Measurements from ENCODE around the gene GFPT2. TPM values are rescaled to one million over a fixed set of nuclear protein-coding genes. Genes with fewer than 3 reads are reported as not detected.

The GFPT2 gene
- polyA plus RNA-seq, 4 donors, result 0.54 to 4.5 (median 1.1) TPM

- no peaks in the 10 kb centered on the region for H3K36me3 ChIP-seq (ENCODE audit: control insufficient read depth in 3 of 3, insufficient read depth in 2 of 3, low read depth in 1 of 3, low read length in 3 of 3)
- no peaks in the 10 kb centered on the region for H3K4me1 ChIP-seq (ENCODE audit: control insufficient read depth in 3 of 3, insufficient read depth in 2 of 3, low read depth in 1 of 3, low read length in 2 of 3)
- peaks cover 2 to 35% (median 6%) of the 10 kb centered on the region in 3 donors for H3K27me3 ChIP-seq (ENCODE audit: control insufficient read depth in 3 of 3, insufficient read depth in 3 of 3, low read length in 3 of 3)
- DNase-seq (no peak), FAIRE-seq (no peak)
- 53 to 68% (median 53%) methylated on average over 11 of the region's 11 CpGs for WGBS, 3 donors
- no peak overlapping the region for H3K27ac ChIP-seq (ENCODE audit: low read depth in 1 of 3, low read length in 2 of 3)
- no peak overlapping the region for H3K4me3 ChIP-seq (ENCODE audit: low read depth in 1 of 3, low read length in 3 of 3)
- no peaks in the 10 kb centered on the region for H3K9me3 ChIP-seq (ENCODE audit: control insufficient read depth in 2 of 2, insufficient read depth in 1 of 2, low read depth in 1 of 2, low read length in 1 of 2)
Measured at GRCh38 chr5:180350711-180351465, 2.2 kb downstream of the GFPT2 start.

DNA sequence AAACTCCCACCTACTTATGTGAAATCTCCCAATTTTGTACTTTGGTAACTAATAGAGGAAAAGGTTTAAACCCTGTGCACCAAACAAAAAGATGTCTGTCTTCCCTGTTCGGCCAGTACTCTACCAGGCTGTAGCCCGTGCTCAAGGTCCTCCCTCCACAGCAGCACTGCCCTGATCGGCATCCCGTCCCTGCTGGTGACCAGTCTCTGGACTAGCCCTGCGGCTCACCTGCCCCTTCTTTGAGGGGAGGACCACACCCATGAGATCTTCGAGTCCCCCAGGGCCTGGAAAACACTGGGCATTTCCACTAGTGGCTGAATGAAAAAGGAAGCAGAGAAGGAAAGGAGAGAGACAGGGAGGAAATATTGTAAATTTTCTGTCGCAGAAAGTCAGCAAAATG, 2.8 kb downstream of the GFPT2 start:
- FAIRE-seq, result no peak
- H3K4me1 ChIP-seq (ENCODE audit: control insufficient read depth in 3 of 3, insufficient read depth in 2 of 3, low read depth in 1 of 3, low read length in 2 of 3), result no peaks in the 10 kb centered on the region
- no peaks in the 10 kb centered on the region for H3K9me3 ChIP-seq (ENCODE audit: control insufficient read depth in 2 of 2, insufficient read depth in 1 of 2, low read depth in 1 of 2, low read length in 1 of 2)
- H3K27ac ChIP-seq (ENCODE audit: low read depth in 1 of 3, low read length in 2 of 3), result no peak overlapping the region
- H3K27me3 ChIP-seq (ENCODE audit: control insufficient read depth in 3 of 3, insufficient read depth in 3 of 3, low read length in 3 of 3), result peaks cover 2 to 29% (median 6%) of the 10 kb centered on the region in 3 donors
- no peak for DNase-seq
- H3K4me3 ChIP-seq (ENCODE audit: low read depth in 1 of 3, low read length in 3 of 3), result no peak overlapping the region
- no peaks in the 10 kb centered on the region for H3K36me3 ChIP-seq (ENCODE audit: control insufficient read depth in 3 of 3, insufficient read depth in 2 of 3, low read depth in 1 of 3, low read length in 3 of 3)
- 51 to 74% (median 63%) methylated on average over 7 of the region's 7 CpGs for WGBS, 3 donors

DNA sequence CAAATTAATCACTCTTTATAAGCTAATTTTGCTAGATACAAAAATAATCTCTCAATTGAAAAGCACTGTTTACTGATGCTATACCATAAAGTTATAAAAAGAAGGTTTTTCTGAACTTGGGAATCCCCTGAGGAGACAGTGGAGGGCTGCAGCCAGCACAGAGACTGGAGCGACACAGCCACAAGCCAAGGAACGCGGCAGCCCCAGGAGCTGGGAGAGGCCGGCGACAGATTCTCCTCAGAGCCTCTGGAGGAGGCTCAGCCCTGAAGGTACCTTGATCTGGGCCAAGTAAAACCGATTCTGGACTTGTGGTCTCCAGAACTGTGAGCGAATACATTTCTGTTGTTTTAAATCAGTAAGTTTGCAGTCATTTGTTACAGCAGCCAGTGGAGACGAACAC, 3.7 kb downstream of the GFPT2 start:
- Histone ChIP-seq H3K9me3 (ENCODE audit: control insufficient read depth in 2 of 2, insufficient read depth in 1 of 2, low read depth in 1 of 2, low read length in 1 of 2) (no peaks in the 10 kb centered on the region), H3K36me3 (ENCODE audit: control insufficient read depth in 3 of 3, insufficient read depth in 2 of 3, low read depth in 1 of 3, low read length in 3 of 3) (no peaks in the 10 kb centered on the region), H3K27me3 (ENCODE audit: control insufficient read depth in 3 of 3, insufficient read depth in 3 of 3, low read length in 3 of 3) (peaks cover under 1 to 27% (median 5%) of the 10 kb centered on the region in 3 donors), H3K4me3 (ENCODE audit: low read depth in 1 of 3, low read length in 3 of 3) (no peak overlapping the region), H3K4me1 (ENCODE audit: control insufficient read depth in 3 of 3, insufficient read depth in 2 of 3, low read depth in 1 of 3, low read length in 2 of 3) (no peaks in the 10 kb centered on the region), H3K27ac (ENCODE audit: low read depth in 1 of 3, low read length in 2 of 3) (no peak overlapping the region)
- 83 to 91% (median 87%) methylated on average over 8 of the region's 8 CpGs for WGBS, 3 donors
- DNase-seq (no peak), FAIRE-seq (no peak)

- WGBS, 3 donors, result 88 to 89% (median 89%) methylated on average over 7 of the region's 7 CpGs
- H3K27me3 ChIP-seq (ENCODE audit: control insufficient read depth in 3 of 3, insufficient read depth in 3 of 3, low read length in 3 of 3), result peaks cover 0 to 17% (median 3%) of the 10 kb centered on the region in 3 donors
- H3K36me3 ChIP-seq (ENCODE audit: control insufficient read depth in 3 of 3, insufficient read depth in 2 of 3, low read depth in 1 of 3, low read length in 3 of 3), result no peaks in the 10 kb centered on the region
- DNase-seq (no peak), FAIRE-seq (no peak)
- H3K4me3 ChIP-seq (ENCODE audit: low read depth in 1 of 3, low read length in 3 of 3), result no peak overlapping the region
- H3K4me1 ChIP-seq (ENCODE audit: control insufficient read depth in 3 of 3, insufficient read depth in 2 of 3, low read depth in 1 of 3, low read length in 2 of 3), result no peaks in the 10 kb centered on the region
- H3K27ac ChIP-seq (ENCODE audit: low read depth in 1 of 3, low read length in 2 of 3), result no peak overlapping the region
- no peaks in the 10 kb centered on the region for H3K9me3 ChIP-seq (ENCODE audit: control insufficient read depth in 2 of 2, insufficient read depth in 1 of 2, low read depth in 1 of 2, low read length in 1 of 2)
Measured at GRCh38 chr5:180348336-180348735, 4.8 kb downstream of the GFPT2 start.

GRCh38 chr5:180347702-180348101, 5.4 kb downstream of the GFPT2 start:
- WGBS, 3 donors, result 76 to 85% (median 85%) methylated on average over 10 of the region's 10 CpGs
- Histone ChIP-seq H3K36me3 (ENCODE audit: control insufficient read depth in 3 of 3, insufficient read depth in 2 of 3, low read depth in 1 of 3, low read length in 3 of 3) (no peaks in the 10 kb centered on the region), H3K4me1 (ENCODE audit: control insufficient read depth in 3 of 3, insufficient read depth in 2 of 3, low read depth in 1 of 3, low read length in 2 of 3) (no peaks in the 10 kb centered on the region), H3K9me3 (ENCODE audit: control insufficient read depth in 2 of 2, insufficient read depth in 1 of 2, low read depth in 1 of 2, low read length in 1 of 2) (no peaks in the 10 kb centered on the region), H3K27me3 (ENCODE audit: control insufficient read depth in 3 of 3, insufficient read depth in 3 of 3, low read length in 3 of 3) (peaks cover 0 to 19% (median 3%) of the 10 kb centered on the region in 3 donors), H3K27ac (ENCODE audit: low read depth in 1 of 3, low read length in 2 of 3) (no peak overlapping the region), H3K4me3 (ENCODE audit: low read depth in 1 of 3, low read length in 3 of 3) (no peak overlapping the region)
- no peak for DNase-seq
- no peak for FAIRE-seq

DNA sequence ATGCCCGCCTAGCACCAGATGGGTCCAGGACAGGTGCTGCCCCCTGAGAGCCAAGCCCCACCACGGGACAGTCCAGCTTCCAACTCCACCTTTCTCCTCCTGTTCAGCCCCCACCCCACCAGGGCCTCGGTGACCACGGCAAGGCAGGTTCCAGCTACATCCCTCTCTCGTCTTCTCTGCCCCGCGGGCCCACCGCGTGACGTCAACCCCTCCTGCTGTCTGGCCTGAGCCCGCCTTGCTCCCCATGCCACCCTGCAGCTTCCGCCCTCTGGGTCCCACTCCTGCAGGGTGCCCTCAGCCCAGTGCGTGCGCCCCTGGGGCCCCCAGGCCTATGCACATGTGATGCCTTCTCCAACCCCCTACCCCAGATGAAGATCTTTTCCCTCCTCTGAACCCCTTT, 6.8 kb downstream of the GFPT2 start:
- H3K27ac ChIP-seq (ENCODE audit: low read depth in 1 of 3, low read length in 2 of 3), result no peak overlapping the region
- no peaks in the 10 kb centered on the region for H3K36me3 ChIP-seq (ENCODE audit: control insufficient read depth in 3 of 3, insufficient read depth in 2 of 3, low read depth in 1 of 3, low read length in 3 of 3)
- no peaks in the 10 kb centered on the region for H3K4me1 ChIP-seq (ENCODE audit: control insufficient read depth in 3 of 3, insufficient read depth in 2 of 3, low read depth in 1 of 3, low read length in 2 of 3)
- H3K27me3 ChIP-seq (ENCODE audit: control insufficient read depth in 3 of 3, insufficient read depth in 3 of 3, low read length in 3 of 3), result peaks cover 0 to 11% (median 0%) of the 10 kb centered on the region in 3 donors
- FAIRE-seq (no peak), DNase-seq (no peak)
- WGBS, 3 donors, result 91 to 93% (median 92%) methylated on average over 14 of the region's 14 CpGs
- no peaks in the 10 kb centered on the region for H3K9me3 ChIP-seq (ENCODE audit: control insufficient read depth in 2 of 2, insufficient read depth in 1 of 2, low read depth in 1 of 2, low read length in 1 of 2)
- H3K4me3 ChIP-seq (ENCODE audit: low read depth in 1 of 3, low read length in 3 of 3), result no peak overlapping the region

DNA sequence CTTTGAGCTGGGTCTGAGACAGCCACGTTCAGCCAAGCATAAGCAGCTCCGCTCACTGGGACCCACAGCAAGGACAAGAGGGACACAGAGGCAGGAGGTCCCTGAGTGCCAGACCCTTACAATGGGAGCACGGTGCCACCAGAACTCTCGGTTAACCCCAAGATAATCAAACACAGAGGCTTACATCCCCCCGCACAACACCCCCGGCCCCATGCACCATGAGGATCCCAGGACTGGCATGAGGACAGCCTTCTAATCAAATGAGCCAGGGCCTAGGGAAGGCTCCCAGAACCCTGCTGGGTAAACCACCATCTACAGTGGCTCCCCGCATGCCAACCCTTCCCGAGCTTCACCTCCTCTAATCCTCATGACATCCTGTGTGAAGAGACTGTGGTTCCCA, 7.4 kb downstream of the GFPT2 start:
- no peak for FAIRE-seq
- H3K27ac ChIP-seq (ENCODE audit: low read depth in 1 of 3, low read length in 2 of 3), result no peak overlapping the region
- H3K4me1 ChIP-seq (ENCODE audit: control insufficient read depth in 3 of 3, insufficient read depth in 2 of 3, low read depth in 1 of 3, low read length in 2 of 3), result no peaks in the 10 kb centered on the region
- WGBS, 3 donors, result 84 to 92% (median 89%) methylated on average over 8 of the region's 8 CpGs
- H3K36me3 ChIP-seq (ENCODE audit: control insufficient read depth in 3 of 3, insufficient read depth in 2 of 3, low read depth in 1 of 3, low read length in 3 of 3), result no peaks in the 10 kb centered on the region
- DNase-seq, result no peak
- H3K4me3 ChIP-seq (ENCODE audit: low read depth in 1 of 3, low read length in 3 of 3), result no peak overlapping the region
- no peaks in the 10 kb centered on the region for H3K9me3 ChIP-seq (ENCODE audit: control insufficient read depth in 2 of 2, insufficient read depth in 1 of 2, low read depth in 1 of 2, low read length in 1 of 2)
- peaks cover 0 to 10% (median 0%) of the 10 kb centered on the region in 3 donors for H3K27me3 ChIP-seq (ENCODE audit: control insufficient read depth in 3 of 3, insufficient read depth in 3 of 3, low read length in 3 of 3)

GRCh38 chr5:180345186-180345585, 8.0 kb downstream of the GFPT2 start:
- no peaks in the 10 kb centered on the region for H3K4me1 ChIP-seq (ENCODE audit: control insufficient read depth in 3 of 3, insufficient read depth in 2 of 3, low read depth in 1 of 3, low read length in 2 of 3)
- H3K36me3 ChIP-seq (ENCODE audit: control insufficient read depth in 3 of 3, insufficient read depth in 2 of 3, low read depth in 1 of 3, low read length in 3 of 3), result no peaks in the 10 kb centered on the region
- FAIRE-seq (no peak), DNase-seq (no peak)
- 76 to 86% (median 85%) methylated on average over 8 of the region's 8 CpGs for WGBS, 3 donors
- no peak overlapping the region for H3K4me3 ChIP-seq (ENCODE audit: low read depth in 1 of 3, low read length in 3 of 3)
- no peak overlapping the region for H3K27ac ChIP-seq (ENCODE audit: low read depth in 1 of 3, low read length in 2 of 3)
- peaks cover 0 to 10% (median 0%) of the 10 kb centered on the region in 3 donors for H3K27me3 ChIP-seq (ENCODE audit: control insufficient read depth in 3 of 3, insufficient read depth in 3 of 3, low read length in 3 of 3)
- H3K9me3 ChIP-seq (ENCODE audit: control insufficient read depth in 2 of 2, insufficient read depth in 1 of 2, low read depth in 1 of 2, low read length in 1 of 2), result no peaks in the 10 kb centered on the region

- Histone ChIP-seq H3K4me3 (ENCODE audit: low read depth in 1 of 3, low read length in 3 of 3) (no peak overlapping the region), H3K27me3 (ENCODE audit: control insufficient read depth in 3 of 3, insufficient read depth in 3 of 3, low read length in 3 of 3) (peaks cover 0 to 7% (median 0%) of the 10 kb centered on the region in 3 donors), H3K27ac (ENCODE audit: low read depth in 1 of 3, low read length in 2 of 3) (no peak overlapping the region), H3K9me3 (ENCODE audit: control insufficient read depth in 2 of 2, insufficient read depth in 1 of 2, low read depth in 1 of 2, low read length in 1 of 2) (no peaks in the 10 kb centered on the region), H3K4me1 (ENCODE audit: control insufficient read depth in 3 of 3, insufficient read depth in 2 of 3, low read depth in 1 of 3, low read length in 2 of 3) (no peaks in the 10 kb centered on the region), H3K36me3 (ENCODE audit: control insufficient read depth in 3 of 3, insufficient read depth in 2 of 3, low read depth in 1 of 3, low read length in 3 of 3) (no peaks in the 10 kb centered on the region)
- FAIRE-seq, result no peak
- 86 to 92% (median 88%) methylated on average over 7 of the region's 7 CpGs for WGBS, 3 donors
- no peak for DNase-seq
Measured at GRCh38 chr5:180344696-180344999, 8.5 kb downstream of the GFPT2 start.

All from small intestine (tissue), 7 donors.